Smooth muscle cell of the pulmonary artery (primary cell): ENCODE data around the gene SCD. TPM values are rescaled to one million over a fixed set of nuclear protein-coding genes. Genes with fewer than 3 reads are reported as not detected.

Source experiments
- total RNA-seq: library from RNA; depleted of rRNA; stranded (reverse); fragments of >200 nt; gene quantifications from 2 replicates; pipeline ENCODE4 v1.2.3, GENCODE V29; 2014

The SCD gene
- total RNA-seq: 181 and 458 TPM in 2 replicates

DNA sequence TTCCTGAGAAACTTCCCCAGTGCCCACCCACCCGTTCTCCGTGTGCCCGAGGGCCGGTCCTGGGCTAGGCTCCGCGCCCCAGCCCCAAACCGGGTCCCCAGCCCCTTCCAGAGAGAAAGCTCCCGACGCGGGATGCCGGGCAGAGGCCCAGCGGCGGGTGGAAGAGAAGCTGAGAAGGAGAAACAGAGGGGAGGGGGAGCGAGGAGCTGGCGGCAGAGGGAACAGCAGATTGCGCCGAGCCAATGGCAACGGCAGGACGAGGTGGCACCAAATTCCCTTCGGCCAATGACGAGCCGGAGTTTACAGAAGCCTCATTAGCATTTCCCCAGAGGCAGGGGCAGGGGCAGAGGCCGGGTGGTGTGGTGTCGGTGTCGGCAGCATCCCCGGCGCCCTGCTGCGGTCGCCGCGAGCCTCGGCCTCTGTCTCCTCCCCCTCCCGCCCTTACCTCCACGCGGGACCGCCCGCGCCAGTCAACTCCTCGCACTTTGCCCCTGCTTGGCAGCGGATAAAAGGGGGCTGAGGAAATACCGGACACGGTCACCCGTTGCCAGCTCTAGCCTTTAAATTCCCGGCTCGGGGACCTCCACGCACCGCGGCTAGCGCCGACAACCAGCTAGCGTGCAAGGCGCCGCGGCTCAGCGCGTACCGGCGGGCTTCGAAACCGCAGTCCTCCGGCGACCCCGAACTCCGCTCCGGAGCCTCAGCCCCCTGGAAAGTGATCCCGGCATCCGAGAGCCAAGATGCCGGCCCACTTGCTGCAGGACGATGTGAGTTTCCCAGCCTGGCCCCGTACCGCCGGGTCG lies at the start of gene SCD:
TSS of gene SCD (plus strand) at position 469 of the 803 bp plus-strand sequence. CDS start at position 741, 272 bp downstream.

DNA sequence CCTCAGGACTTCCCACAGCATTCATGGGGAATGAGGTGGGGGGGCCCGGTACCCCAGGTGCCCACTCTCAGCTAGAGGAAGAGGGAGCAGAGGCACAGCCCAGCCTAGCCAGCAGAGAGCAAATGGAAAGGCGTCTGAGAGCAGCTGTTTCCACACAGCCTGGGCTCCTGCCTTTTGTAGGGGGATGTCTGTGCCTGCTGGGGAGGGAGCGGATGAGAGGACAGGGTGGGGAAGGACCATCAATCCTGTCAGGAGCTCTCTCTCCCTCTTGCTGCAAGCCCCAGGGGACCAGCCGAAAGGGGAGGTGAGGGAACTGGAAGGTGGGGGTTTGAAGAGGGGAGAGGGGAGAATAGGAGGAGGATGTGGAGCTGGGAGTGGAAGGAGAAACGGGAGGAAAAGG lies 17.0 kb upstream of the SCD start, which contains the start of gene PKD2L1:
TSS of gene PKD2L1 (minus strand) at position 150 of the 400 bp plus-strand sequence. CDS start at position 25, 125 bp downstream.

Other genes starting within 250 kb of the SCD start
- gene ERLIN1, start 161.2 kb upstream of the SCD start, total RNA-seq: 58.5 and 62.3 TPM in 2 replicates
- 22.4 and 25.3 TPM in 2 replicates for gene CHUK, start 117.6 kb upstream of the SCD start, total RNA-seq
- gene CWF19L1, start 79.6 kb upstream of the SCD start, total RNA-seq: 16.9 and 20.0 TPM in 2 replicates
- gene BLOC1S2, start 60.6 kb upstream of the SCD start, total RNA-seq: 40.3 and 48.0 TPM in 2 replicates
- gene PKD2L1, start 17.0 kb upstream of the SCD start, total RNA-seq: not detected in 2 replicates
- gene WNT8B, start 115.8 kb downstream of the SCD start, total RNA-seq: not detected in 2 replicates
- 2.7 and 4.8 TPM in 2 replicates for gene SEC31B, start 172.6 kb downstream of the SCD start, total RNA-seq
- 136 and 148 TPM in 2 replicates for gene NDUFB8, start 182.6 kb downstream of the SCD start, total RNA-seq
- gene HIF1AN, start 188.7 kb downstream of the SCD start, total RNA-seq: 16.9 and 18.5 TPM in 2 replicates